Panc1 (cell line): Measurements from ENCODE around the gene PRC1. TPM values are rescaled to one million over a fixed set of nuclear protein-coding genes. Genes with fewer than 3 reads are reported as not detected.

Experiments
- ATAC-seq: fragments of 200-7000 bp; cut with Tn5 transposase; 2 replicates; pipeline ENCODE4 v1.9.1; 2020; ENCODE audit warnings: mild to moderate bottlenecking, moderate library complexity
- BruUV-seq: library from RNA; stranded (reverse); fragments of 400-500 nt; replicated peaks from 2 replicates; lab custom pipeline; 2021; lab: Mats Ljungman, UMichigan
- CTCF ChIA-PET: fragments of 300-600 bp; sonication (Branson Sonifier 250); formaldehyde crosslinking; loops from one replicate; lab custom pipeline; 2022; ENCODE audit warnings: antibody characterized with exemption; lab: Charles Lee
- POLR2A ChIA-PET: fragments of 300-600 bp; sonication (Branson Sonifier 250); formaldehyde crosslinking; loops from one replicate; lab custom pipeline; 2022; ENCODE audit warnings: antibody characterized with exemption; lab: Charles Lee
- DNase-seq: peaks from one replicate; pipeline ENCODE4 v3.0.0-alpha.2; 2010; ENCODE audit warnings: low read depth, low spot score
- H3K27ac ChIP-seq: 2 replicates; pipeline ENCODE4 v1.5.1; 2011; ENCODE audit warnings: mild to moderate bottlenecking, low read length, inconsistent platforms
- H3K27me3 ChIP-seq: fragments of 200-500 bp; sonication (Bioruptor generic); 2 replicates; pipeline ENCODE4 v1.6.0; 2014; ENCODE audit warnings: low read length, inconsistent platforms; ENCODE audit not compliant: control insufficient read depth, insufficient read depth
- H3K36me3 ChIP-seq: fragments of 200-500 bp; sonication (Bioruptor generic); 2 replicates; pipeline ENCODE4 v1.5.1; 2014; ENCODE audit warnings: inconsistent platforms, mild to moderate bottlenecking, low read length, moderate library complexity; ENCODE audit not compliant: control insufficient read depth, insufficient read depth
- H3K4me1 ChIP-seq: 2 replicates; pipeline ENCODE4 v1.5.1; 2011; ENCODE audit warnings: inconsistent platforms, mild to moderate bottlenecking, low read length, moderate library complexity; ENCODE audit not compliant: control insufficient read depth, insufficient read depth
- H3K4me3 ChIP-seq, 2 experiments: 2 replicates each; pipeline ENCODE4 v1.5.1; 2011 to 2012; ENCODE audit warnings: low read depth in 2 of 2, low read length in 2 of 2, mild to moderate bottlenecking in 2 of 2, inconsistent platforms in 1 of 2, moderate library complexity in 1 of 2
- H3K9me3 ChIP-seq: fragments of 200-500 bp; sonication (Bioruptor generic); 2 replicates; pipeline ENCODE4 v1.5.1; 2014; ENCODE audit warnings: low read depth, mild to moderate bottlenecking, inconsistent platforms, low read length, moderate library complexity; ENCODE audit not compliant: control insufficient read depth, insufficient read depth
- CTCF ChIP-seq: fragments of 450-650 bp; IDR thresholded peaks from 2 replicates; pipeline ENCODE4 v1.5.1; 2017; ENCODE audit warnings: mild to moderate bottlenecking
- POLR2AphosphoS5 ChIP-seq: IDR thresholded peaks from 2 replicates; pipeline ENCODE4 v1.6.1; 2012; ENCODE audit warnings: mild to moderate bottlenecking, low read depth, low read length, moderate library complexity
- REST ChIP-seq, 2 experiments: IDR thresholded peaks; 2 replicates each; pipeline ENCODE4 v1.6.1; 2011 to 2012; ENCODE audit warnings: low read depth in 2 of 2, control low read depth in 1 of 2, low read length in 1 of 2, mild to moderate bottlenecking in 1 of 2, moderate library complexity in 1 of 2; ENCODE audit not compliant: insufficient read depth in 1 of 2
- SIN3A ChIP-seq: IDR thresholded peaks from 2 replicates; pipeline ENCODE4 v1.6.1; 2012; ENCODE audit warnings: low read depth, mild to moderate bottlenecking, low read length, moderate library complexity, borderline replicate concordance; ENCODE audit not compliant: insufficient read depth
- TCF7L2 ChIP-seq: IDR thresholded peaks from 2 replicates; pipeline ENCODE4 v1.6.1; 2011; ENCODE audit warnings: mild to moderate bottlenecking, low read depth, low read length, inconsistent platforms
- in situ Hi-C: cut with HindIII; loops from 2 replicates; pipeline ENCODE4 v1.10.0; 2016; ENCODE audit warnings: low sequenced_read_pairs, low pct_unique_long_range_greater_than_20kb
- intact Hi-C: fragments of 100-400 bp; cut with micrococcal nuclease; formaldehyde crosslinking; loops from one replicate; pipeline ENCODE4 v1.10.0; 2022; ENCODE audit not compliant: unreplicated experiment
- total RNA-seq: library from RNA; stranded (reverse); gene quantifications from one replicate; pipeline ENCODE4 v1.2.1, GENCODE V29; 2021; ENCODE audit not compliant: unreplicated experiment

Gene PRC1
- total RNA-seq, 1 experiment from 2014 or later: 228 TPM

DNA sequence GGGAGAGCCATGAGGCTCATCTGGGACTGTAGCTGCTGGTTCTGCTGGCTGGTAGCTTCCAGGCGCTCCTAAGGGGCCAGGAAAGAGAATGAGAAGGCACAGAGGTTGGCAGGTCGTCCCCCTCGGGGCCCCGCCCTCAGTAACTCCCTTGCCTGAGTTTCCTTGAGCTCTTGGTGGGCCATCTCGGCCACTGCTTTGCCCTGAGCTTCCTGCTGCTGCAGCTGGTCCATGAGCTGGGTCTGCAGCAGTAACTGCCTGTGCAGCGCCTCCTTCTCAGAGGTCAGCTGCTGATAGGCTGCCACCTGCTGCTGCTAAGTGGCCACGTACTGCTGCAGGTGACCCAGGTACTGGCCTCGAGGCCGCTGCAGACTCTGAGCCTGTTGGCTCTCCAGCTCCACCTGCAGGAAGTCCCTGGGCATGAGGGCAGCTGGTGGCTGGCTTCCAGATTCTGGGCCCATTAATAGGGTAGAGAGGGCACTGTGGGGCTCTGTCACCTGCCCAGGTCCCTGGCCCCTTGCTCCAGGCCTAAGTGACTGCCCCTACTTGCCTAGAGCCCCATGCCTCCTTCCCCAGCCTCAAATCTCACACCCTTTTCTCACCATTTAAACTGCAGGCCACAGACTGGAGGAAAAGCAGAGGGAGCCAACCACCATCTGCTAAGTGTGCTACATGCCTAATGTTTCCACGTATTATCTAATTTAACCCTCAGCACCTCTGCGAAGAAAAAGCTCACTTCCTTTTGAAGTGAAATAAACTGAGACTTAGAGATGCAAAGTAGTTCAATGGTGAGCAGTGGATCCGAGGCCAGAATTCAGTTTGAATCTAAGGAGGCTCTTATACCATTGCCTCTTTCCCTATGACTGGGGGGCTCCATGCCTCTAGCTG lies 38.8 kb upstream of the PRC1 start:
- TF ChIP-seq CTCF (peak; percentile 86), TCF7L2 (no peak)
- Histone ChIP-seq H3K4me3 (no peak overlapping the region), H3K36me3 (no peaks in the 10 kb centered on the region), H3K27ac (no peak overlapping the region), H3K4me1 (peaks cover 3% of the 10 kb centered on the region; the same call in 1 of the 2 replicates), H3K9me3 (no peaks in the 10 kb centered on the region), H3K27me3 (no peaks in the 10 kb centered on the region; the same call in 1 of the 2 replicates)
- in situ Hi-C loops (no loop called here), intact Hi-C loops (no loop called here)
- BruUV-seq: no TSS peak
- ATAC-seq: peak; percentile 81
- ChIA-PET POLR2A (interaction anchor here (0.7 kb wide), 1 partner anchor 705 kb away, joined by 3 read pairs; no protein-coding TSS in a partner anchor), CTCF (interaction anchor here (0.6 to 1.3 kb wide), 7 partner anchors 9 to 87 kb away, joined by 3 to 6 read pairs (median 3); partner anchors contain the start of gene VPS33B)
- no peak for DNase-seq

DNA sequence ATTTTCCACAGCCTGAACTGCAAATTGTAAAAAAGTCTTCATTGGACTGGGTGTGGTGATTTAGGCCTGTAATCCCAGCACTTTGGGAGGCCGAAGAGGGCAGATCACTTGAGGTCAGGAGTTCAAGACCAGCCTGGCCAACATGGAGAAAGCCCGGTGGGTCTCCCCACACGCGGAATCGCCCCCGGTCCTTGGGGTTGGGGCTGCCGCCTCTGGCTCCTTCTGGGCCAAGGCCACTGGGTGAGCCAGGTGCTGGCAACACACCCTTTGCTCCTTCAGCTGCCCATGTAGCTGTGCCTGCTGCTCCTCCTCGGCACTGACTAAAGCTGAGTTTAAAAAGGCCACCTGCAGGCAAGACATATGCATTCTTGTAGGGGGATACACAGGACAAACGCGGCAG lies 37.5 kb upstream of the PRC1 start:
- ChIA-PET CTCF (no interaction called here), POLR2A (no interaction called here)
- Histone ChIP-seq H3K9me3 (no peaks in the 10 kb centered on the region), H3K36me3 (no peaks in the 10 kb centered on the region), H3K4me1 (peaks cover 3% of the 10 kb centered on the region; the same call in 1 of the 2 replicates), H3K27me3 (no peaks in the 10 kb centered on the region; the same call in 1 of the 2 replicates), H3K4me3 (no peak overlapping the region), H3K27ac (no peak overlapping the region)
- DNase-seq (no peak), ATAC-seq (no peak)
- no peak for TF ChIP-seq CTCF
- TF ChIP-seq SIN3A: no peak
- TF ChIP-seq TCF7L2: no peak
- TF ChIP-seq REST (IDR thresholded peaks at IDR 0.05; ENCODE audit: insufficient read depth in 1 of 2, low read depth in 2 of 2, low read length in 1 of 2): no peak
- TF ChIP-seq POLR2AphosphoS5: no peak
- intact Hi-C loops (no loop called here), in situ Hi-C loops (no loop called here)
- no TSS peak for BruUV-seq
